ENCODE data around the gene KRT36.

- TF ChIP-seq CTCF (IDR thresholded peaks at IDR 0.05), result no peak
- no peak for TF ChIP-seq POLR2A (IDR thresholded peaks at IDR 0.05)
Measured at GRCh38 chr17:41444186-41444585, 45.5 kb downstream of the KRT36 start.

Data from Peyer's patch (tissue), 4 donors.